Cerebellar cortex (tissue), 1 donor: Measurements from ENCODE around the gene TCHP.
"Not testable (repeated sequence)": the region's sequence is repeated elsewhere in the genome, so short reads cannot be mapped to it uniquely, and the experiment has no call there.

Experiments used
- DNase-seq: peaks from one replicate; pipeline ENCODE4 v3.0.0-alpha.2; 2015; ENCODE audit warnings: low spot score

TCHP gene

DNA sequence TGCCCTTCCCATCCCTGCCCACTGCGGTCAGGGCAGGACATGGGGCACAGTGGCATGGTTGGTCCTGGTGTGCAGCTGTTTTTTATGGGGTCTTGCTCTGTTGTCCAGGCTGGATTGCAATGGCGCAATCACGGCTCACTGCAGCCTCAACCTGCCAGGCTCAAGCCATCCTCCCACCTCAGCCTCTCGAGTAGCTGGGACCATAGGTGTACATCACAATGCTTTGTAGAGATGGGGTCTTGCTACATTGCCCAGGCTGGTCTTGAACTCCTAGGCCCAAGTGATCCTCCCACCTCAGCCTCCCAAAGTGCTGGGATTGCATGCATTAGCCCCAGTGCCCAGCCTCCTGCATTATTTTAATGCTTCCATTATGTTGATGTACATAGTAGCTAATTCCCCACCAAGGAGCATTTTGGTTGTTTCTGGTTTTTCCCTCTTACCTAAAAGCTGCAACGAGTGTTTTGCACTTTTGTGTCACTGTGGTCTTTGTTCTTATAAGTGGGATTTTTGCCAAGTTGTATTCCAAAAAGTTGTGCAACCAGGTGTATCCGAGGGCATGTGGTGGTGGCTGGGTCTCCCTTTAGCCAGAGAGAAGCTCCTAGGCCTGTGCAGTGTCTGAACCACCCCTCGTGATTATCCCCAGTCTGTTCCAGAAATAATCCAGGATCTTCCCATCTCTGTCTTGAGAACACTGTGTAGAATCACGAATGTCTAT, 10.3 kb downstream of the TCHP start:
- DNase-seq: no peak

DNA sequence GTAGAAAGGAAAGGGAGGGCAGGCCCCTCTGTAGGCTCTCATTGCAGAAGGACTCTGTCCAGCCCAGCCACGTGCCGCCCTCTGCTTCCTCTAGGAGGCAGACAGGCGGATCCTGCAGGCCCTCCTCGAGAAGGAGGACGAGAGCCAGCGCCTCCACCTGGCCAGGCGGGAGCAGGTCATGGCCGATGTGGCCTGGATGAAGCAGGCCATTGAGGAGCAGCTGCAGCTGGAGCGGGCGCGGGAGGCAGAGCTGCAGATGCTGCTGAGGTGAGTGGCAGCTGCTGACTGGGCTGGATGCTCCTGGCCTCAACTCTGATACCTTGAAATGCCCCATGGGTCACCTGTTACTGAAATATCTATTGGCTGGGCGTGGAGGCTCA, 10.9 kb downstream of the TCHP start:
- DNase-seq: peak; percentile 30

- no peak for DNase-seq
These were observed 12.8 kb downstream of the TCHP start for GRCh38 chr12:109912855-109913321.

DNA sequence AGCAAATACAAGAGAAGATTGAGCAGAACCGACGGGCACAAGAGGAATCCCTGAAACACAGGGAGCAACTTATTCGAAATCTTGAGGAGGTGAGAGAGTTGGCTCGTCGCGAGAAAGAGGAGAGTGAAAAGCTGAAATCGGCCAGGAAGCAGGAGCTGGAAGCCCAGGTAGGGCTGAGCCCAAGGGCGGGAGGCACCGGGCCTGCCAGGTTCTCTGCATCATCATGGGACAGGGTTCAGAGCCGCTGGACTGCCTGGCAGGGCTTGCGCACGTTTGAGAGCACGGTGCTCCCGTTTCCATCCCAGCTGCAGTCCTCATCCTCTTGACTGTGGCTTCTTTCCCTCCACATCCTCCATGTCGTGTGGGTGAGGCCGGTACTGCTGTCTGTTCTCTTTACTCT, 14.4 kb downstream of the TCHP start:
- no peak for DNase-seq

- DNase-seq: no peak
These were observed 15.3 kb downstream of the TCHP start for GRCh38 chr12:109915171-109916040.

- DNase-seq: no peak
These were observed 16.0 kb downstream of the TCHP start for GRCh38 chr12:109916045-109916444.

GRCh38 chr12:109919456-109919855, 19.4 kb downstream of the TCHP start:
- DNase-seq: no peak

- DNase-seq: no peak
These were observed 20.2 kb downstream of the TCHP start for GRCh38 chr12:109920261-109920780.

GRCh38 chr12:109921982-109922381, 21.9 kb downstream of the TCHP start:
- DNase-seq: no peak

DNA sequence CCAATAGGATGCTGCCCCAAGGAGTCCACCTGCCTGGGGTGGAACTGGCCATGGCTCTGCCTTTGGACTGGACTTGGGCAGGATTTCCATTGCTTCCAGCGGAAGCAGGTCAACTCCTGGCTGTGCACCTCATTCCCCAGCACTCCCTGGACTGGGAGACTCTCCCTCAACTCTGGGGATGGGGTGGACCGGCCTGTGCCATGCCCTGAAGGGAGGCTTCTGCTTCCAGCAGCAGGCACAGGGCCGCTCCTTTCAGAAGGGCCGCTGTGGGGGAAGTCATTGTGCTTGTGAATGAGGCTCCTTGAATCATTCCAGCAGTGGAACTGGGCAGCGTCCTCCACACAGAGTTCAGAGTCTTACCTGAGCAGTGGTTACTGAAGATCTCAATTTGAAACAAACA, 23.0 kb downstream of the TCHP start:
- DNase-seq: no peak

GRCh38 chr12:109923481-109924245, 23.6 kb downstream of the TCHP start:
- no peak for DNase-seq

- DNase-seq: no peak
These were observed 25.2 kb downstream of the TCHP start for GRCh38 chr12:109925185-109925840.

GRCh38 chr12:109926016-109926415, 25.9 kb downstream of the TCHP start:
- DNase-seq: no peak

DNA sequence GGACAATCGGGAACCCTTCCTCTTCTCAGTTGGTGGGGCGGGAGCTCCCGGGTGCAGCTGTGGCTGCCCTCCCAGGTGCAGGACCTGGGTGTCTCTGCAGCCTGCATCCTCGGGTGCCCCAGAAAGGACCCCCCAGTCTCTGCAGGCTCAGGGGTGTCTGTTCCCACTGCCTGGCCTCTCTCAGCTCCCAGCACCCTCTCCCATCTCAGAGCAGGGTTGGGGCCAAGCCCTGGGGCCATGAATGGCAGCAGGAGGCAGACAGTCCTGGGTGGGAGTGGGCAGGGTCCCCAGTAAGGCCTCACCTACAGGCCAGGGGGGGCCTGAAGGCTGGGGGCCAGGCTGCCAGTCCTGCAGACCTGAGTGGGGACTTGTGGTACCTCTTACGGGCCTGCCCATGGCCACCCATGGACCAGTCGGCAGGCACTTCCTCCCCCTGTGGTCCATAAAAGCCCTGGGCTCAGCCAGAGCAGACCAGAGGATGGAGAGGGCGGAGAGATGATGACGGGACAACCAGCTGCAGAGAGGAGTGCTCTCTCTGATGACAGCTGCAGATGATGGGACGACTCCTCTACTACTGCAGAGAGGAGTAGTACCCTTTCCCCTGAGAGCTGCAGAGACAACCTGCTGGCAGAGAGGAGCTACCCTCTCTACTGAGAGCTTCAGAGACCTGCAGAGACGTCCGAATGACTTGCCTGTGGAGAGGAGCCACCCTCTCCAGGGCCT, 26.6 kb downstream of the TCHP start:
- DNase-seq: no peak

GRCh38 chr12:109927622-109928021, 27.5 kb downstream of the TCHP start:
- DNase-seq: no peak

- DNase-seq: no peak
These were observed 28.1 kb downstream of the TCHP start for GRCh38 chr12:109928058-109928656.

GRCh38 chr12:109929326-109929725, 29.3 kb downstream of the TCHP start:
- not testable (repeated sequence) for DNase-seq

GRCh38 chr12:109930028-109930800, 30.1 kb downstream of the TCHP start:
- DNase-seq: no peak

DNA sequence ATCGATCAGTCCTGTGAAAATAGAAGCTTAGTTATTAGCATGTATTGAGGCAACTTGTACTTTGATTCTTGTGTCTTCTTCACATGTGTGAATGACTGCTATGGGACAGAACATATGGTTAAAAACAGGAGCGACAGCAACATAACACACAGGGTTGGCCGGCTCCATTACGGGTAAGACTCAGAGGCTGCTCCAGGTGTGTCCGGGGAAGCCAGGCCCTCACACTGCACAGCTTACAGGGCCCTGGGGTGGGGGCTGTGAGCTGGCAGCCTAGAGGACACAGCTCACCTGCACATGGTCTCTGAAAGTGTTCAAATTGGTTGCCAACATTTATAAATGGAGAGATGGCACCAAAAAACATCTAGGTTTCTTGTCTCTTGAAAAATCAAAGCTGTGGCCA, 31.1 kb downstream of the TCHP start:
- no peak for DNase-seq
